OCI-LY3 (cell line): Measurements from ENCODE around the gene MSI2.

Experiments
- CTCF ChIP-seq: fragments of 200-600, 300-600 bp; sonication (generic); IDR thresholded peaks from 2 replicates; pipeline ENCODE4 v1.5.1; 2014; ENCODE audit warnings: antibody characterized with exemption, low read length, low read depth
- EZH2phosphoT487 ChIP-seq: fragments of 200-600 bp; shearing (Covaris generic); IDR thresholded peaks from 2 replicates; pipeline ENCODE4 v1.6.1; 2018; ENCODE audit warnings: antibody characterized with exemption, mixed run types, low read depth

- TF ChIP-seq CTCF (no peak), EZH2phosphoT487 (no peak)
These were observed 419.4 kb downstream of the MSI2 start for GRCh38 chr17:57675427-57676387.
